ENCODE data around the gene TMEM106B.

Gene TMEM106B

GRCh38 chr7:12239806-12240205 lies 28.7 kb downstream of the TMEM106B start:
- TF ChIP-seq SPI1 (IDR thresholded peaks at IDR 0.05; ENCODE audit: borderline replicate concordance, low read depth) (peak; percentile 96), GABPA (IDR thresholded peaks at IDR 0.05; ENCODE audit: low read depth) (no peak), POLR2AphosphoS5 (IDR thresholded peaks at IDR 0.05; ENCODE audit: low read depth) (no peak)
- no peak for DNase-seq (ENCODE audit: low read depth in 1 of 2, low spot score in 1 of 2)
- Histone ChIP-seq H3K27me3 (ENCODE audit: insufficient read depth, poor library complexity, severe bottlenecking) (no peaks in the 10 kb centered on the region), H3K27ac (replicated peaks) (no peak overlapping the region), H3K4me3 (replicated peaks; ENCODE audit: insufficient read depth, low read length) (no peak overlapping the region)

GRCh38 chr7:12244129-12244528 lies 33.0 kb downstream of the TMEM106B start:
- no peak overlapping the region for H3K4me3 ChIP-seq (replicated peaks; ENCODE audit: insufficient read depth, low read length)
- TF ChIP-seq, protein P1, sequence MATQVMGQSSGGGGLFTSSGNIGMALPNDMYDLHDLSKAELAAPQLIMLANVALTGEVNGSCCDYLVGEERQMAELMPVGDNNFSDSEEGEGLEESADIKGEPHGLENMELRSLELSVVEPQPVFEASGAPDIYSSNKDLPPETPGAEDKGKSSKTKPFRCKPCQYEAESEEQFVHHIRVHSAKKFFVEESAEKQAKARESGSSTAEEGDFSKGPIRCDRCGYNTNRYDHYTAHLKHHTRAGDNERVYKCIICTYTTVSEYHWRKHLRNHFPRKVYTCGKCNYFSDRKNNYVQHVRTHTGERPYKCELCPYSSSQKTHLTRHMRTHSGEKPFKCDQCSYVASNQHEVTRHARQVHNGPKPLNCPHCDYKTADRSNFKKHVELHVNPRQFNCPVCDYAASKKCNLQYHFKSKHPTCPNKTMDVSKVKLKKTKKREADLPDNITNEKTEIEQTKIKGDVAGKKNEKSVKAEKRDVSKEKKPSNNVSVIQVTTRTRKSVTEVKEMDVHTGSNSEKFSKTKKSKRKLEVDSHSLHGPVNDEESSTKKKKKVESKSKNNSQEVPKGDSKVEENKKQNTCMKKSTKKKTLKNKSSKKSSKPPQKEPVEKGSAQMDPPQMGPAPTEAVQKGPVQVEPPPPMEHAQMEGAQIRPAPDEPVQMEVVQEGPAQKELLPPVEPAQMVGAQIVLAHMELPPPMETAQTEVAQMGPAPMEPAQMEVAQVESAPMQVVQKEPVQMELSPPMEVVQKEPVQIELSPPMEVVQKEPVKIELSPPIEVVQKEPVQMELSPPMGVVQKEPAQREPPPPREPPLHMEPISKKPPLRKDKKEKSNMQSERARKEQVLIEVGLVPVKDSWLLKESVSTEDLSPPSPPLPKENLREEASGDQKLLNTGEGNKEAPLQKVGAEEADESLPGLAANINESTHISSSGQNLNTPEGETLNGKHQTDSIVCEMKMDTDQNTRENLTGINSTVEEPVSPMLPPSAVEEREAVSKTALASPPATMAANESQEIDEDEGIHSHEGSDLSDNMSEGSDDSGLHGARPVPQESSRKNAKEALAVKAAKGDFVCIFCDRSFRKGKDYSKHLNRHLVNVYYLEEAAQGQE (IDR thresholded peaks at IDR 0.05; ENCODE audit: insufficient replicate concordance, low read depth) = no peak
- no peak for TF ChIP-seq GABPA (IDR thresholded peaks at IDR 0.05; ENCODE audit: low read depth)
- no peak overlapping the region for H3K27ac ChIP-seq (replicated peaks)
- DNase-seq (ENCODE audit: low read depth in 1 of 2, low spot score in 1 of 2) = peak in 1 of 2 experiments; percentile 21
- no peaks in the 10 kb centered on the region for H3K27me3 ChIP-seq (ENCODE audit: insufficient read depth, poor library complexity, severe bottlenecking)

- DNase-seq (ENCODE audit: low read depth in 1 of 2, low spot score in 1 of 2) = no peak
- H3K27me3 ChIP-seq (ENCODE audit: insufficient read depth, poor library complexity, severe bottlenecking) = no peaks in the 10 kb centered on the region
- TF ChIP-seq SPI1 (IDR thresholded peaks at IDR 0.05; ENCODE audit: borderline replicate concordance, low read depth) (no peak), POLR2AphosphoS5 (IDR thresholded peaks at IDR 0.05; ENCODE audit: low read depth) (no peak), GABPA (IDR thresholded peaks at IDR 0.05; ENCODE audit: low read depth) (no peak)
- TF ChIP-seq, protein P1 (IDR thresholded peaks at IDR 0.05; ENCODE audit: insufficient replicate concordance, low read depth) = no peak
- TF ChIP-seq, protein P2, sequence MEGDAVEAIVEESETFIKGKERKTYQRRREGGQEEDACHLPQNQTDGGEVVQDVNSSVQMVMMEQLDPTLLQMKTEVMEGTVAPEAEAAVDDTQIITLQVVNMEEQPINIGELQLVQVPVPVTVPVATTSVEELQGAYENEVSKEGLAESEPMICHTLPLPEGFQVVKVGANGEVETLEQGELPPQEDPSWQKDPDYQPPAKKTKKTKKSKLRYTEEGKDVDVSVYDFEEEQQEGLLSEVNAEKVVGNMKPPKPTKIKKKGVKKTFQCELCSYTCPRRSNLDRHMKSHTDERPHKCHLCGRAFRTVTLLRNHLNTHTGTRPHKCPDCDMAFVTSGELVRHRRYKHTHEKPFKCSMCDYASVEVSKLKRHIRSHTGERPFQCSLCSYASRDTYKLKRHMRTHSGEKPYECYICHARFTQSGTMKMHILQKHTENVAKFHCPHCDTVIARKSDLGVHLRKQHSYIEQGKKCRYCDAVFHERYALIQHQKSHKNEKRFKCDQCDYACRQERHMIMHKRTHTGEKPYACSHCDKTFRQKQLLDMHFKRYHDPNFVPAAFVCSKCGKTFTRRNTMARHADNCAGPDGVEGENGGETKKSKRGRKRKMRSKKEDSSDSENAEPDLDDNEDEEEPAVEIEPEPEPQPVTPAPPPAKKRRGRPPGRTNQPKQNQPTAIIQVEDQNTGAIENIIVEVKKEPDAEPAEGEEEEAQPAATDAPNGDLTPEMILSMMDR (IDR thresholded peaks at IDR 0.05; ENCODE audit: insufficient read depth, low read length) = no peak
- no peak overlapping the region for H3K27ac ChIP-seq (replicated peaks)
- no peak overlapping the region for H3K4me3 ChIP-seq (replicated peaks; ENCODE audit: insufficient read depth, low read length)
These were observed 33.6 kb downstream of the TMEM106B start for GRCh38 chr7:12244694-12245093.

GRCh38 chr7:12249706-12250105 lies 38.6 kb downstream of the TMEM106B start:
- Histone ChIP-seq H3K27me3 (ENCODE audit: insufficient read depth, poor library complexity, severe bottlenecking) (no peaks in the 10 kb centered on the region), H3K4me3 (replicated peaks; ENCODE audit: insufficient read depth, low read length) (no peak overlapping the region), H3K27ac (replicated peaks) (no peak overlapping the region)
- no peak for DNase-seq (ENCODE audit: low read depth in 1 of 2, low spot score in 1 of 2)
- TF ChIP-seq POLR2AphosphoS5 (IDR thresholded peaks at IDR 0.05; ENCODE audit: low read depth) (no peak), SPI1 (IDR thresholded peaks at IDR 0.05; ENCODE audit: borderline replicate concordance, low read depth) (no peak), GABPA (IDR thresholded peaks at IDR 0.05; ENCODE audit: low read depth) (no peak)
- TF ChIP-seq, protein P1 (IDR thresholded peaks at IDR 0.05; ENCODE audit: insufficient replicate concordance, low read depth) = no peak
- TF ChIP-seq, protein P2 (IDR thresholded peaks at IDR 0.05; ENCODE audit: insufficient read depth, low read length) = no peak
